HG03108 (cell line): ENCODE measurements around the gene LHFPL3.
"Not testable (repeated sequence)": the region's sequence is repeated elsewhere in the genome, so short reads cannot be mapped to it uniquely, and the experiment has no call there.

Experiments
- ATAC-seq: cut with Tn5 transposase; IDR thresholded peaks from one replicate; pipeline ENCODE4 v1.9.1; 2021; ENCODE audit warnings: moderate library complexity; ENCODE audit not compliant: unreplicated experiment

The LHFPL3 gene

DNA sequence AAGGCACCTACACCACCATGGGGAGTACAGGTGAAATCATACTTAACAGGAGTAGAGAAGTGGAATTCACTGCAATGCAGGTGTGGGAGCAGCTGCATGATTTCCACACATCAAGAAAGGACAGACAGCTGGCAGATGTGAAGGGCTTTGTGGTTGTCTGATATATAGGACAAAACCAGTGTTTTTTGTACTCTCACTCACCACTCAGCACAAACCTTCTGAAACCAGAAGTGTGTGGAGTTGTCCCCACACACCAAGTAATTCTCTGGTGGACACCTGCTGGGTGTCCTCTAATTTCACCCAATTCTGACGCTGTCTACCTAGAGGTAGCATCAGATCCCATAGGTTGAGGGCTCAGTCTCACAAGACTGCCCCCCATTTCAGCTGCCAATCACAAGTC, 357.9 kb downstream of the LHFPL3 start:
- no peak for ATAC-seq

DNA sequence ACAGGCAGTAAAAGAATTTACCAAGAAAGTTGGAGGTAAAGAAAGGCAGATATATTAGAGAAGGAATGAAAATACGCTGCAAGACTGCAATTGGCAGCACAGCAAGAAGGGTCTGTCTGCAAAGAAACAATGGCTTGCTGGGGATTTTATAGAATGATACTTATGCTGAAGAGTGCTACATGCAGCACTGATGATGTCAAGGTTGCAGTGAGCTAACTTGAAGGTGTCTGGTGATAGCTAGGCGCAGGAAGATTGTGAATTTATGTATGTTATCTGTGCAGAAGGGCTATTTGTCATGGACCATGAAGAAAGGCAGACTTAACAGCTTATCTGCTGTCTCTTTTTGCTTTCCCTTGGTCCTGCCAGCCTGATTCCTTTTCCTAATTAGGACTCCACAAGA, 366.3 kb downstream of the LHFPL3 start:
- ATAC-seq: no peak

DNA sequence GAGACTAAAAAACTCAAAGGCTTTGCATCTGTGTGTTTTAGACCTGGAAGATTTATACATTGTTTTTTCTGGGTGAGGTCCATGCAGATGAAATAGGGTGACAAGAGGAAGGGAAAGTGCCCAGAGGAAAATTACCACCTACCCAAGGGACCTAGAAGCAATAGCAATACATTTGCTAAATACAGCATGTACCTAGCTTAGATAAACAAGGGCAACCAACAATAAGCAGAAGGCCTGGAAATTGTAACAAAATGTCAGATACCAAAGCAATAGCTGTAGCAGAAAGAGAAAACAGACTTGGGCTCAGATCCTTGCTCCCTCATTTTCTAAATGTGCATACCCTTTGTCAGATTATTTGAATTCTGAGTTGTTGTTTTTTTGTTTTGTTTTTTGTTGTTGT, 367.2 kb downstream of the LHFPL3 start:
- no peak for ATAC-seq

DNA sequence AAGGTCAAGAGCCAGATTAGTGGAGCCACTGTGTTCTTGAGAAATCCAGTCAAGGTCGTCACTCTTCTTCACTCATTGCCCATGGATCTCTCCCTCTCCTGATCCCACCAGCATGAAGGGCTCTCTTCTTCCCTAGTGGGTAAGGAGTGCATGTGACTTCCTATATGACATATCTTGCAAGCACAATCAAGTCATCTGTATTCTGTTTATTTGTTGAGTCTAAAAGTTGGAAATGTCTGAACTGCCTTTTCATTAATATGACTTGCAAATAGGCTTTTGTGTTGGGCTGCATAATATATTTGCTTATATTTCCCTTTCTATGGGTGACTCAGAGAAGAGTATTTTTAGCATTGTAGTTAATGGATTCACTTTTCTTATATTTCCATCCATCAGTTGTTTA, 371.9 kb downstream of the LHFPL3 start:
- no peak for ATAC-seq

DNA sequence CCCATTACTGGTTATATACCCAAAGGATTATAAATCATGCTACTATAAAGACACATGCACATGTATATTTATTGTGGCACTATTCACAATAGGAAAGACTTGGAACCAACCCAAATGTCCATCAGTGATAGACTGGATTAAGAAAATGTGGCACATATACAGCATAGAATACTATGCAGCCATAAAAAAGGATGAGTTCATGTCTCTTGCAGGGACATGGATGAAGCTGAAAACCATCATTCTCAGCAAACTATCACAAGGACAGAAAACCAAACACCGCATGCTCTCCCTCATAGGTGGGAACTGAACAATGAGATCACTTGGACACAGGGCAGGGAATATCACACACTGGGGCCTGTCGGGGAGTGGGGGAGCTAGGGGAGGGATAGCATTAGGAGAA, 392.6 kb downstream of the LHFPL3 start:
- not testable (repeated sequence) for ATAC-seq

DNA sequence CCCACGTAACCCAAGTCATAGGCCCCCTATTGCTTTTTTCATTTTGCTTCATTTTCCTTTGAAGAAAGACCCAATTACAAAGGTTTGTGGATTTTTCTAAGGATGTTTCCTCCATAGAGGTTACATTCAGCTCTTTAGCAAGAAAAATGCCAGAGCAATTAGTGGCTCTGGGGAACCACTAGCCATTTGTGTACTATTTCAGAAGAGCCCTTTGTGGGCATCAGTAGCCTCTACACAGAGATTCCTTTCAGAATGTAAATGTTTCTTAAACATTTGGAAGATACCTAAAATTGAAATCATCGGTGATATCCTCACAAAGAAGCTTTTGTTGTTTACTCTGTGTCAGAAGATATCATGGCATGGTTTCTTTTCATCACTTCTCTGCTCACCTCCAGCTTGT, 394.6 kb downstream of the LHFPL3 start:
- ATAC-seq: no peak

DNA sequence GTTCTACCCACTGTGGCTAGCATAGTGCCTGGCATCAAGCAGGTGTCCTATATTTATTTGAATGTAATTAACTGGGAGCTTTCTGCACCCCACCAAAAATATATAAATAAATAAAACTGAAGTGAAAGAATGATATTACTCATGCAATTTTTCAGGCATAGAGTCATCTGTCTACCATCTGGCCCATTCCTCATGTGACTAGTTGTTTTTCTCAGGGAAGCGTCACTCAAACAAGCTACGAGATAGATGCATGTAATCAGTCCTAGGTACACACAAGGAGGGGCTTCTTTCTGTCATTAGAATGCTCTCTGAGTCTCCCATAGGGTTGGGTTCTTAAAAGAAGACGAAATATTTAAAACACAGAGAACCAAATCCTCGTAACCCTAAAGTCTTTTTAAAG, 430.1 kb downstream of the LHFPL3 start:
- ATAC-seq: no peak

DNA sequence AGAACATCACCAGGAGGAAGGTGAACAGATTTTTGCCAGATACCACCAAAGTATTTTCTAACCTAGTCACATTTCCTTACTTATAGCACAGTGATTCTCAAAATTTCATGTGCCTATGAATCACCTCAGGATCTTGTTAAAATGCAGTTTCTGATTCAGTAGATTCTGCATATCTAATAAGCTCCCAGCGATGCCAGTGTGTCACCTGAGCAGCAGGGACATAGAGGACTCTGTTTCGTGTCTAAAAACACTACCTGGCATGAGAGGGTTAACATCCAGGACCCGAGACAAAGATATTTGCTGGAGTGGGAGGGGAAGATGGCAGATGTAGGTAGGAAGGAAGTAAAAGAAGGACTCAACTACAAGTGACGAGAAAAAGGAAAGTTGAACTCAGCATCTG, 433.5 kb downstream of the LHFPL3 start:
- no peak for ATAC-seq

DNA sequence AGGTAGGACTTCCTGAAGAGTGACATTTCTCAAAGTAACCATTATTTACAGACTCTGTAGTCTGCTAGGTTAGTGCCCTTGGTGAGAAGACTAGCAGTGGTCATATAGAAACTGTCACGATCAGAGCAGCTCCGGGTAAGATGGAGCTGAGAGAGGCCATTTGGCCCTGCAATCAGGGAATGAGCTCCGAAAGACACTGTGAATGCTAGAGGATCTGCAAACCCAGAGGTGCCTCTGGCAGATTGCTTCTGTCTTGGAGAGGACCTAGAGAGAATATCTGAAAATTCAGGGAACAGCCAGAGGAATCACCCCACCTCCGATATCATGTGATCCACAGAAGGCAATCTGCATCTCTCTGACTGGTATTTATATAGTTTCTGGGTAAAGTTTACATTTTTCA, 438.7 kb downstream of the LHFPL3 start:
- ATAC-seq: no peak

DNA sequence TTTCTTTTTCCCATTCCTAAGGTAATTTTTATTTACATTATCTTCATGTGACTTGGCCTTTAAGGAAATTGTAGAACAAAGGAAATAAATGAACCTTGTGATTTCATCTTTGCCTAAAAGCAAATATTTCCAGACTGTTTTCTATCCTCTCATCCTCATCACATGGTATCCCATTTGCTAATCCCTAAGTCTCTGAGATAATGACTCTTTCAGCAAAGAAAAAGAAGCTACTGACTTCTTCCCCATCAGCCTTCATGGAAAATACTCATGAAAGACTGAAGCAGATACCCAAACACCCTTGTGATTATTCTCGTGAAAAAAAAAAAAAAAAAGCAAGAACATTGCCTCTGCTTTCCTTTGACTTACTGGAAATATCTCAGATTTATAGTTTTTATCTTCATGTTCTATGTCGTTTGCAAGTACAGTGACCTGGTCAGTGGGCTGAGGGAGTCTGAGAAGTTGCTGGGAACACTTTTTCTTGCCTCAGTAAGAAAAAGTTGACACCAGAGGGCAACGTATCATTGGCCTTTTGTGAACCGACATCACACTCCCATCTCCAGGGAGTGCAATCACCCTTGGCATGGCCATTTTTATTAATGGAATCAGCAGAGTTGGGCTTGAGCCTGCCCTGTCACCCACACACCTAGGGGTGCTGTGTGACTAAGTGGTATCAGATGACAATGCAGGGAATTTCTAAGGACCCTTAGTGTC, 439.6 kb downstream of the LHFPL3 start:
- no peak for ATAC-seq

DNA sequence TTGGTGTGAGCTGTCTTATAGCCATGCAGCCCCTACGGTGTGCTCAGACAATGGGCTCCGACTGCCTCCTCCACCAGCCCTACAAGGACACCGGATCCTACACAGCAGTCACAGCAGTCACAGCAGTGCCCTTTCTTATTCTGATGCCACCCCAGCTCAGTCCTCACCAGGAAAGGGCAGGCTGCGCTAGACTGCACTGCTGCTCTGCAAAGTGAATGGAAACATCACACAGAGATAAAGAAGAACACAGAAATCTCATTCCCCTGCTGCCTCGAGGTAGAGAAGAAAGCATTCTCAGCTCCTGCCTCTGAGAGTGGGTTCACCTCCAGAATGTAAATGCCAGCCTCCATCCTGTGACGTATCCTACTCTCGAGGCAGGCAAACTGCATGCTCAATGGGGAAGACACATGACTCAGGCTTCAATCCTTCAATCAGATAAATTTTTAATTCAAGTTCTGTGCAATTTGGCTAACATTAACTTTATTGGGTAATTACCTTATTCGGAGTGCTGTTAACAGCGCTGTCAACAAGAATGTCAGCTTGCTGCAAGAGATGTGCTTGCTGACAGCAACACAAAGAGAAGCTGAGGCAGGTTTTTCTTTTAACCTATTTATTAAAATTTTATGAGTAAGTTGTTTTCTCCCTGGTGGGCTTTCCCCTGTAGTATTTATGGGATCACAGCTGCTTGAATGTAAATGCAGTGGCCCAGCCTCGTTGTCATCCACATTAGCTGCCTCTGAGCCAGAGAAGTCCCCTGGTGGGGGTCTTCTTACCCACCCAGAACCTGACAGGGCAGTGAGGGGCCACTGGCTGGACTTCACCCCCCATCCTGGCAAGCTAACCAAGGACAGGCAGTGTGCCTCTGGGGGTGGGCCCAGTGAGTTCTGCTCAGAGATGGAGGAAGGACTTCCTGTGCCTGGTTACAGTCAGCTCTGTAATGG, 444.3 kb downstream of the LHFPL3 start:
- ATAC-seq: no peak

DNA sequence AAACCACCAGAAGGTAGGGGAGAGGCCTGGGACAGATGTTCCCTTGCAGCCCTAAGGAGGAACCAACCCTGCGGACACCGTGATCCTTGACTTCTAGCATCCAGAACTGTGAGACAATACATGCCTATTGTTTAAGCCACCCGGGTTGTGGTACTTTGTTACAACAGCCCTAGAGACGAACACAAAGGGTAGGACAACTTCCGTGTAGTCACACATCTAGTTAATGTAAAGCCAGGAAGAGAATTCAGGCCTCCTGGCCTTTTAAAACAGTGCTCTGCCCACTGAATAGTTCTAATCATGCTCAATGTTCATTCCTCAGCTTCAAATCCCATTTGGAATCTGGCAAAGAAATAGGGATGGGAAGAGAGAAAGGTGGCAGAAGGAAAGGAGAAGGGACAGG, 445.4 kb downstream of the LHFPL3 start:
- ATAC-seq: no peak

DNA sequence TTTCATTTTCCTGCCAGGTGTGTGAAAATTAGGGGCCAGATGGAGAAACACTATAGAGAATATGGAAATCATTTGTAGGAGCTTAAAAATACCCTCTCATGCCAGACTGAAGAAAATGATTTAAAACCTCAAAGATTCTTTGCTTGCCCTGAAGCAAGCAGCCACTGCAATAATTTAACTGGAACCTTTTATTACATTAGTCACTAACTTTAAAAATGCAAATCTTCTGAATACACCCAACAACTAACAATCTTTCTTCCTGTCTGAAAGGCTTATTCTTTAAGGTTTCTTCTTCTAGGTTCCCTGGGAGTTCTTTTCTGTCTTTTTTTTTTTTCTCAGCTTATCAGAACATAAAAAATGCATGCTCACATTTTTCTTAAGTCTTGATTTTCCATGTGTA, 447.1 kb downstream of the LHFPL3 start:
- ATAC-seq: no peak

DNA sequence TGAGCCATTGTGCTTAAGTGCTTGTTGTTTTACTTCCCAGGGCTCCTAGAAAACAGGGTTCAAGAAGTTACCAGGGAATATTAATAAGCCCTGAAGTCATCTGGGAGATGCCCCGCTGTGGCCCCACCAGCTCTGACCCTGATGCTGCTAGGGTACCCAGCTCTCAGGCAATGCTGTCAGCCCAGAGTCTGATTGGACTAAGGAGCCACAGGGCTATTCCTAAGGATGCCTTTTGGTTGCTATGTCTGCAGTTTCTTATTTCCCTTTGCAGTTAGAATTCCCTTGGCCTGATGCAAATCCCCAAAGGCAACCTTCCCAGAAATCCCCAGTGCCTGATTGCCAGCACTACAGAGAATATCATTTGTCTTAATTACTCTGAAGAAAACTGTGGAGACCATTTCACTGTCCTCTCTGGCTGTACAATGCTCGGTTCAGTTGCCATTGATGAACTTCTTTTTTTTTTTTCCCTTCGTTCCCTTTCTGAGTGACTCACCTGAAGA, 448.9 kb downstream of the LHFPL3 start:
- no peak for ATAC-seq

DNA sequence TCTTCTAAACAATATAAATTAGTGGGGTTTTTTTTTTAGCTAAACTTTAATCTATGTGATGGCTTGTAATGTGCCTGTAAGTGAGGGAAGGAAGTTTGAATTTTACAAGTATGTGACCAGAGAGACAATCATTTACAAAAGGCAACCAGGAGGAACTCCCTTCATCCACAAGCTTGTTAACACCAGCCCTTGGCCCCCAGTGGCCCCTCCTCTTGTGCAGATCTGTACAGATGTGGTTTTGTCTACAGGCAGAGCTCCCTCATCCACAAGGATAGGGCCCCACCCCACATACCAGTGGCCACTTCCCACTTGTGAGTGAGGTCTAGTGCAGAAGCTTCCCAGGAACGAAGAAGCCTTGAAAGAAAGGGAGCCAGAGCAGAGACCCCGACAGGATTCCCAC, 451.5 kb downstream of the LHFPL3 start:
- ATAC-seq: no peak

DNA sequence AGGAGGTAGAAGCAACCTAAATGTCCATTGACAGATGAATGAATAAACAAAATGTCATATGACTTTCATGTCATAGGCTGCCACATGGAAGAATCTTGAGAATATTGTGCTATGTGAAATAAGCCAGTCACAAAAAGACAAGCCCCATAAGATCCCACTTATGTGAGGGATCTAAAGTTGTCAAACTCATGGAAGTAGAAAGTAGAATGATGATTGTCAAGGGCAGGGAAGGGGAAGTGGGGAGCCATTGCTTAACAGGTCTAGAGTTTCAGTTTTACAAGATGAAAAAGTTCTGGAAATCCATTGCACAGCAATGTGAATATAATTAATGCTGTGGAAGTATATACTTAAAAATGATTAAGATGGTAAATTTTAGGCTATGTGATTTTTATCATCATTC, 456.3 kb downstream of the LHFPL3 start:
- no peak for ATAC-seq

DNA sequence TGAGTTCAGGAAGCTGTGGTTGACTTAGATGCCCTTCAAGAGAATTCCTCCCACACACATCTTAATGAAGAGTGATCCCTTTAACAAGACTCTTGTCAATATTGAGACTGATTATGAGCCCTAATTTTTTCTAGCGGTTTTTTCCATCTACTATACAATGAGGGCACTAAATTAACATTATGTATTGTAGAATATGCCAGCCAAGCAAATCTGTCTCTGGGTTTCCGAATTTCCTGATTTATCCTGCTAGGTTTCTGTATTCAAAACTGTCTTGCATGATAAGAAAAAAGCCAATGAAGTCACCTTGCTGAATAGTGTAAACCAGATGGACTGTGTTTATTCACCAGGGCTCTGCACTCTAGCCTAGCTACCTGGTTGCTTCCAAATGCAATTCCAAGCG, 461.4 kb downstream of the LHFPL3 start:
- no peak for ATAC-seq

DNA sequence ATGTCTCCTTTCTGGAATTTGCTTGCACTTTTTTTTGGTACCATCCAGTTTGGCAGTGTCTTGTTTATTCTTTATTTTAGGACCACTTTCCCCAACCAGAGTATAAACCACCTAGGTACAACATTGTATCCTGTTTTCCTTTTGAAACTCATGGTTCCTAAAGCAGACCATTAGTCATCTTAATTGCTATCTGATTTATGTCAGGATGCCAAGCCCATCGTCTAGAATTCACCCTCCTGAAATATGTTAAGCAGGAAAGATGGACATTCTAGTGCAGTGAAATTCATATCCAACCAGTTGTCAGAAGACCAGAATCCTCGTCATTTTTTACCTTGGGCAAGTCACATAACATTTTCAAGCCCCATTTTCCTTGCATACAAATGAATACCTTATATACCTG, 462.0 kb downstream of the LHFPL3 start:
- no peak for ATAC-seq

DNA sequence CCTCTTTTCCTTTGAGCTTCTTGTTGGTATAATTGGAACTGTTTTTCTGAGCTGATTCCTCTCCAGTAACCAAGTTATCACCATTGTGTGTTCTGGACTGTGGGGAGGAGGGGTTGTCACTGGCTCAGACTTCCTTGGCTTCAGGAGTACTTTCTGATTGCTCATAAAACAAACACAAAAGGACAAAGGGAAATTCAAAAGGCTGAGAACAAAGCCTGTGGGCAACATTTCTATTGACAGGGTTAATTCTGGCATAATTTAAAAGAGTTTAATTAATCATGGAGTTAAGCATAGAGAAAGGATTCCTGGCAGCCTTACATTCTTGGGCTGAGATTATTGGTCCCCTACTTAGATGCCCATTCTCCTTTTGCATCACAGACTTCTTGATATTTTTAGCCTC, 462.7 kb downstream of the LHFPL3 start:
- ATAC-seq: no peak

DNA sequence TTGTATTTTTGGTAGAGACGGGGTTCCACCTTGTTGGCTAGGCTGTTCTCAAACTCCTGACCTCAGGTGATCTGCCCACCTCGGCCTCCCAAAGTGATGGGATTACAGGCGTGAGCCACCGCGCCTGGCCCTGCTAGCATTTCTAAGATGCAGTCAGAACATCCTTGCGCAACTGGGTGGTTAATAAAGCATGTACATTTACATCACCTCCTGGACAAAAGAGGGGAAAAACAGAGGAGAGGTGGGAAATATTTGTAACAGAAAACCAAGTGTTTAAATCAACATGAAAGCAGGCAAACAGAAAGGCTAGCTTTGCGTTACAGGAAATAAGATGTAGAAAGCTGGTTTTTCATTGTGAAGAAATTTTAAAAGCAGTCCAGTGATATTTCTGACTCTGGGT, 464.7 kb downstream of the LHFPL3 start:
- no peak for ATAC-seq

DNA sequence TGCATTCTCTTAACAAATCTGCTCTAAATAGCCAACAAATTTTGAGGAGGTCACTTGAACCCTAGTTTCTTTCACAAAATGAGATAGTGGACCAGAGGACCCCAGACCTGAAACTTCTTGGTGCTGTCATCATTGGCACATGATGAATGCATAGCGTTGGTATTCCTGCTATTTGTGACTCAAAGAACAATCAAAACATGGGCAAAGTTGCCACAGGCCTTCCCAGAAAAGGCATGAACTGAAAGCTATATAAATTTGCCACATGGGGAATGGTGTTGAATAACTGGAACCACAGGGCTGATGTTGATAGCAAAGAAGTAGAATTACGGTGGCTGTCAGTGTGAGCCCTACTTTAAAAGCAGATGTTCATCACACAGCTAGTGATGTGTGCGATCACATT, 465.8 kb downstream of the LHFPL3 start:
- no peak for ATAC-seq

DNA sequence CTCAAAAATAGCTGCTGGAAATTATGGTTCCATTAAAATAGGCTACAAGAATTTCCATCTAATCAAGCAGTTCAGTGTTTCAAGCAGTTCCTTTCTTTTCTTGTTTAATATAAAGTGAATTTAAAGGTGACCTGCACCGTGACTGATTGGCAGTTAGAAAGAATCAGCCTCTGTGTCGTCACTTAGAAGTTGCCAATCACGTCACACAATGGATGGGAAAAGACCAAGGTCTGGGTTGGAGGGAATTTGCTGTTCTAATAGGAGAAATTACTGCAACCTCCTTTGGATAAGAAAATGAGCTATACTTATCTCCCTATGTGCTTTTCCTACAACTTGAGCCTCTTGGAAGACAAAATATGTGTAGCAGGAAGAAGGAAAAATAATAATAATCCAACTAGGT, 466.2 kb downstream of the LHFPL3 start:
- no peak for ATAC-seq
